T-helper 1 cell treated with Interleukin-12 subunit alpha and Interleukin-12 subunit beta and Interleukin-4 antibody, amounts not matched to agents 30 μg/mL and 1 μg/mL, for 36 hours (primary cell): Measurements from ENCODE around the gene RERE.
A peak's percentile ranks its signal among the peaks of the same experiment; 100 is the strongest.
"Not testable (repeated sequence)": the region's sequence is repeated elsewhere in the genome, so short reads cannot be mapped to it uniquely, and the experiment has no call there.

Source experiments
- H3K27ac Mint-ChIP-seq: one replicate; pipeline ENCODE4 v1.8.0; 2021; ENCODE audit warnings: mild to moderate bottlenecking, mixed read lengths
- H3K27me3 Mint-ChIP-seq: one replicate; pipeline ENCODE4 v1.8.0; 2021; ENCODE audit warnings: low read depth, mixed read lengths
- H3K36me3 Mint-ChIP-seq: one replicate; pipeline ENCODE4 v1.8.0; 2021; ENCODE audit warnings: low read depth, mixed read lengths
- H3K4me1 Mint-ChIP-seq: one replicate; pipeline ENCODE4 v1.8.0; 2021; ENCODE audit warnings: low read depth, mixed read lengths
- H3K4me3 Mint-ChIP-seq: one replicate; pipeline ENCODE4 v1.8.0; 2021; ENCODE audit warnings: mild to moderate bottlenecking, moderate library complexity, mixed read lengths
- H3K9me3 Mint-ChIP-seq: one replicate; pipeline ENCODE4 v1.8.0; 2021; ENCODE audit warnings: mixed read lengths

Gene RERE

DNA sequence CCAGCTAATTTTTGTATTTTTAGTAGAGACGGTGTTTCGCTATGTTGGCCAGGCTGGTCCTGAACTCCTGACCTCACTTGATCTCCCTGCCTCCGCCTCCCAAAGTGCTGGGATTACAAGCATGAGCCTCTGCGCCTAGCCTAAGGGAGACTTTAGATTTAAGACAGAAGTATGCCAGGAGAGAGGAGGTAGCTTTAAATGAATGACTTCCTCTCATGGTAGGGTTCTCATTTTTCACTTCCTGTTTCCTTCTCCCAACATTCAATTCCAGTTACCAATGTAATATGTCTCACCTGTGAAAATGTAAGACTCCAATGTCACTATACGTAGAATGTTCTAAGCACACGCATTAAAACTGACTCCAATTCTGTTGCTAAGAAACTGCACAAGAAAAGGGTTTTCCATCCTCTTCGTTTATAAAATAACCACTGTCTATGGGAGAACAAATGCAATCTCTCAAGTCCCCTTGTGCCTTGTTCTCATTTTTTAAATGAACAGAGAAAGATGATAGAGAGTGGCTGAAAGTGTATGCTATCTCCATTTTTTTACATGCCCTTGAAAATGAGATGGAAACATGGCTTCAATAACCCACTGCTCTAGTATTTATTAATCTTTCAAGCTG, 359.6 kb downstream of the RERE start:
- Mint-ChIP-seq H3K9me3 (no peaks in the 10 kb centered on the region), H3K4me3 (no peak overlapping the region), H3K4me1 (peaks cover 19% of the 10 kb centered on the region), H3K36me3 (peaks cover 10% of the 10 kb centered on the region), H3K27me3 (no peaks in the 10 kb centered on the region), H3K27ac (peak overlapping the region; percentile 5)

DNA sequence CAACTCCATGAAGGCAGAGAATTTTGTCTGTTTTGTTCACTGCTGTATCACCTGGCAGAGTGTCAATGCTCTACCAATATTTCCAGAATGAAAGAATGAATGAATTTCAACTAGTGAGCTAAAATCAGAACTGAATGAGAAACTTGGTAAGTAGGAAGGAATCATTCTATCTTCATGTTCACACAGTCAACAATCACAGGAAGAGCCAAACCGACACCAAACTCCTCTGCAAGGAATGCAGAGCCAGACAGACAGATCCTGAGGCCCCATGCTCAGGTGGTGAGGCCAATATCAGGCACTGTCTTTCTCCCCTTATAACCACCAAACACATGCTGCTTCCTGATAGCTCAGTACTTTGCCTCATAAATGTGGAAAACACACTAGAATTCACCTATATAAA, 360.4 kb downstream of the RERE start:
- no peaks in the 10 kb centered on the region for H3K9me3 Mint-ChIP-seq
- H3K4me1 Mint-ChIP-seq = peaks cover 17% of the 10 kb centered on the region
- H3K36me3 Mint-ChIP-seq = peaks cover 8% of the 10 kb centered on the region
- no peaks in the 10 kb centered on the region for H3K27me3 Mint-ChIP-seq
- H3K27ac Mint-ChIP-seq = no peak overlapping the region
- no peak overlapping the region for H3K4me3 Mint-ChIP-seq

- Mint-ChIP-seq H3K9me3 (no peaks in the 10 kb centered on the region), H3K27me3 (no peaks in the 10 kb centered on the region), H3K4me3 (no peak overlapping the region), H3K4me1 (peaks cover 17% of the 10 kb centered on the region), H3K36me3 (peaks cover 6% of the 10 kb centered on the region), H3K27ac (no peak overlapping the region)
Observed at GRCh38 chr1:8456308-8456912, 361.0 kb downstream of the RERE start.

DNA sequence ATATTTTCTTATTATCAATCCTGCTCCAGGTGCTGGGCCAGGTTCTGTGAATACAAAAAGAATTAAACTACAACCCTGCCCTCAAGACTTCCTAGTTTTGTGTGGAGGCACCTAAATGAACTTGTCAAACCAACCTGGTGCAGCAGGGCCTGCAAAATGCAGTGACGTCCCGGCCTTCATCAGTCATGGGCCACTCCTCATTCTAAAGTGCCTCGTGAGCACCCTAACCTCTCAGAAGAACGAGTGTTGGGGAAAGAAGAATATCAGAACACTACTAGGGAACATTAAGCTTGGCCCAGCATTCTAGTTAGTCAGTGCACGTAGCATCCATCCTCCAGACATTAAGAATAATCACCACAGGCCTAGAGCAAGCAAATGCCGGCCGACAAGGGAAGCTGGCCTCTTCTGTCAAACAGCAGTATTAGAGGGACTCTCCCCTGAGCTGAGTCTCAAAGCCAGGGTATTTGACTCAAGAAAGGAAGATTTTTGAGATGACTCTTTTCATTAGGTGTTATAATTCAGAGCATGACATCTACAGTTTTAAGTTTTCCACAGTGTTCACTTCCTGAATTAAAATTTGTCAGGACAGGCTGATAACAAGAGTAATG, 361.6 kb downstream of the RERE start:
- no peak overlapping the region for H3K4me3 Mint-ChIP-seq
- H3K9me3 Mint-ChIP-seq = no peaks in the 10 kb centered on the region
- no peaks in the 10 kb centered on the region for H3K27me3 Mint-ChIP-seq
- H3K36me3 Mint-ChIP-seq = peaks cover 5% of the 10 kb centered on the region
- peaks cover 17% of the 10 kb centered on the region for H3K4me1 Mint-ChIP-seq
- H3K27ac Mint-ChIP-seq = no peak overlapping the region

- Mint-ChIP-seq H3K27ac (no peak overlapping the region), H3K36me3 (peaks cover 11% of the 10 kb centered on the region), H3K4me3 (no peak overlapping the region), H3K27me3 (no peaks in the 10 kb centered on the region), H3K9me3 (no peaks in the 10 kb centered on the region), H3K4me1 (peaks cover 8% of the 10 kb centered on the region)
Observed at GRCh38 chr1:8450312-8450711, 367.1 kb downstream of the RERE start.

DNA sequence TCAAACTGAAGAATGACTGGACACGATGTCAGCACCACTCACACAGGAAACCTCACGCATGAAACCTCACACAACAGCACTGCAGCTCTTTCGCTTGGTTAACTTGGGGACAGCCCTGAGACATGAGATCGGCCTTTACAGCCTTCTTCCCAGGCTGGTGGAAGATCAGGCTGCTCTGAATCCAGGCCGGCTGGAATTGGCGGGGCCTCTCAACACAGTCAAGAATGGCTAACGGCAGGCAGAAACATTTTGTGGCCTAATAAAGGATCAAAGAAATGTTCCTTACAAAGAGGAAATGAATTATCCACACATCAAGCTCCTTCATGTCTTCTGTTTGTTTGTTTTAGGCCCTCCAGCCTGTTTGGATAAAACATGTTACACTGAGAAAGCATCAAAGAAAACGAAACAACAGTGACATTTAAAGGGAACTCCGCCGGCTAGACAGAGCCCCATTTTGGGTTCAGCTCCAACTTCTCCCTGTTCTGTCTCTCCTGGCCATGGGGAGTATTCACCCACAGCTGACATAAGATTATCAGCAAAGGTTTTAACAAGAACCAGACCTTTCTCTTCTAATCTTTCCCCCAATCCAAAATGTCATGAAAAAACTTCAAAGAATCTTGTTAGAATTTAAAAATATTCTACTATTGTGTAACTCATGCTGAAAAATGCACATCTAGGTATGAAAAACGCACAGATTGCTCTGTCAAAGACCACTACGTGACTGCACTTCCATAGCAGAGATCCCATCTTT, 368.4 kb downstream of the RERE start:
- H3K27me3 Mint-ChIP-seq = no peaks in the 10 kb centered on the region
- no peak overlapping the region for H3K27ac Mint-ChIP-seq
- no peaks in the 10 kb centered on the region for H3K9me3 Mint-ChIP-seq
- peaks cover 14% of the 10 kb centered on the region for H3K36me3 Mint-ChIP-seq
- peak overlapping the region; percentile 16 for H3K4me3 Mint-ChIP-seq
- H3K4me1 Mint-ChIP-seq = peaks cover 8% of the 10 kb centered on the region

DNA sequence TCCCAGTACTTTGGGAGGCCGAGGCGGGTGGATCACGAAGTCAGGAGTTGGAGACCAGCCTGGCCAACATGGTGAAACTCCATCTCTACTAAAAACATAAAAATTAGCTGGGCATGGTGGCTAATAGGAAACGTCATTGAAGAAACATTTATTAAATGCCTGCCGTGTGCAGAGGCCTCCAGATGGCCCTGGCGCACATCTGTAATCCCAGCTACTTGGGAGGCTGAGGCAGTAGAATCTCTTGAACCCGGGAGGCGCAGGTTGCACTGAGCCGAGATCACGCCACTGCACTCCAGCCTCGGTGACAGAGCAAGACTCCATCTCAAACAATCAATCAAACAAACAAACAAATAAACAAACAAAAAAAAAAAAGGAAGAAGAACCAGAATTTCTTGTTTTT, 368.9 kb downstream of the RERE start:
- H3K4me1 Mint-ChIP-seq, H3K9me3 Mint-ChIP-seq, H3K27ac Mint-ChIP-seq, H3K27me3 Mint-ChIP-seq: not testable (repeated sequence)
- Mint-ChIP-seq H3K4me3 (peak overlapping the region; percentile 16), H3K36me3 (peaks cover 11% of the 10 kb centered on the region)

DNA sequence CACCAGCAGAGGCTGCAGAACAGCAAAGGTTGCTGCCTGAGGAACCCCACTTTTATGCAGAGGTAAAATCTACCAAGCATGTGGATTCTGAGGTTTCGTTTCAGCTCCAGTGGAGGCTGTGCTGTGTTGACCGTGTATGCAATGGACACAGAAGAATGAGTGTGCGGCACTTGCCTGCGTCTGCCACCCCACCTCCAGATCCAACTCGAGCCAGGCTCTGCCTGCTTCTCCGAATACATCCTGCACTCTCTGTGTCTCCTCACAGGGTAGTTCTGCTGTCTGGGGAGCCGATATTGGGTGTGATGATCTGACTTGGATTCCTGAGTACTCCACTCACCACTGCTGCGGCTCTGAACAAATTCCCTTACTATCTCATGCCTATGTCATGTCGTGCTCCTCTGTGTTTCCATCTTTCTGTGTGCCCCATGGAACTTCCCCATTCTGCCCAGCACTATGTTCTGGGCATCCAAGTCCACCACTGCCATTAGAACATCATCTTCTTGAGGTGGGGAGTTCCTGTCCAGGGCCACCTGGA, 369.8 kb downstream of the RERE start:
- Mint-ChIP-seq H3K36me3 (peaks cover 14% of the 10 kb centered on the region), H3K27ac (no peak overlapping the region), H3K27me3 (no peaks in the 10 kb centered on the region), H3K9me3 (peaks cover 3% of the 10 kb centered on the region), H3K4me3 (no peak overlapping the region), H3K4me1 (peaks cover 8% of the 10 kb centered on the region)

GRCh38 chr1:8446119-8446518, 371.3 kb downstream of the RERE start:
- H3K4me1 Mint-ChIP-seq, H3K9me3 Mint-ChIP-seq, H3K27me3 Mint-ChIP-seq, H3K27ac Mint-ChIP-seq: not testable (repeated sequence)
- H3K36me3 Mint-ChIP-seq = peaks cover 18% of the 10 kb centered on the region
- peak overlapping the region; percentile 7 for H3K4me3 Mint-ChIP-seq

- Mint-ChIP-seq H3K36me3 (peaks cover 20% of the 10 kb centered on the region), H3K4me3 (no peak overlapping the region), H3K27ac (no peak overlapping the region), H3K4me1 (peaks cover 14% of the 10 kb centered on the region), H3K9me3 (peaks cover 6% of the 10 kb centered on the region), H3K27me3 (no peaks in the 10 kb centered on the region)
Observed at GRCh38 chr1:8443558-8444194, 373.8 kb downstream of the RERE start.

- H3K27ac Mint-ChIP-seq = no peak overlapping the region
- H3K4me1 Mint-ChIP-seq = peaks cover 12% of the 10 kb centered on the region
- H3K27me3 Mint-ChIP-seq = no peaks in the 10 kb centered on the region
- H3K4me3 Mint-ChIP-seq = no peak overlapping the region
- peaks cover 20% of the 10 kb centered on the region for H3K36me3 Mint-ChIP-seq
- H3K9me3 Mint-ChIP-seq = peaks cover 6% of the 10 kb centered on the region
Observed at GRCh38 chr1:8441426-8441825, 376.0 kb downstream of the RERE start.

DNA sequence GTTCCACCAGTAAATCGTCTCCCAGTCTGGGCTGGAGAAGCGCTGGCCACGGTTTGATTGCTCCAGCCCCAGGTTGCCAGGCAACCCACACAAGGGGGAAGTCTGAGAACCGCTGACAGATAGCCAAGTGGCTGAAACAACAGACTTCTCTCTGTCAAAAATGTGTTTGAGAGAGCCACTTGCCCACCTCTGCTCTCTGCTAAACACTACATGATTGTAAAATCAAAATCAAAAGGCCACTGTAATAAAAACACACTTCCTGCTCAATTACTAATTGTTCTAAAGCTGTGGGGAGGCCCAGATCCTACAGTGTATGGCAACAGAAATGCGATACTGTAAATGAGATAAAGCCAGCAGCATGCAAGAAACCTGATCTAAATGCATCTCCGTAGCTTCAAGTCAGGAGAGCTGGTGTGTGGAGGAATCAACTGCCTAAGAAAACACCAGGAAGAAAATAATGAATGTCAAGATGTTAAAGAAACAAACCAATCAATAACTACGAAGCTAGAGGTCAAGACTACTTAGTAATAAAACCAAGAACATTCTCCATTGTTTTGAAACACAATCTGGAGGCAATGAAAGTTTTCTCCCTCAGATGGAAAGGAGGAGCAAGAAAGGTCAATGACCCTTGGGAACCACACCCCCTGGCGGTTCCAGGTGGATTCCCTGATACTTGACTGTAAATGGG, 378.3 kb downstream of the RERE start:
- H3K4me3 Mint-ChIP-seq = no peak overlapping the region
- H3K36me3 Mint-ChIP-seq = peaks cover 19% of the 10 kb centered on the region
- H3K27me3 Mint-ChIP-seq = no peaks in the 10 kb centered on the region
- peaks cover 6% of the 10 kb centered on the region for H3K9me3 Mint-ChIP-seq
- peaks cover 8% of the 10 kb centered on the region for H3K4me1 Mint-ChIP-seq
- H3K27ac Mint-ChIP-seq = no peak overlapping the region

DNA sequence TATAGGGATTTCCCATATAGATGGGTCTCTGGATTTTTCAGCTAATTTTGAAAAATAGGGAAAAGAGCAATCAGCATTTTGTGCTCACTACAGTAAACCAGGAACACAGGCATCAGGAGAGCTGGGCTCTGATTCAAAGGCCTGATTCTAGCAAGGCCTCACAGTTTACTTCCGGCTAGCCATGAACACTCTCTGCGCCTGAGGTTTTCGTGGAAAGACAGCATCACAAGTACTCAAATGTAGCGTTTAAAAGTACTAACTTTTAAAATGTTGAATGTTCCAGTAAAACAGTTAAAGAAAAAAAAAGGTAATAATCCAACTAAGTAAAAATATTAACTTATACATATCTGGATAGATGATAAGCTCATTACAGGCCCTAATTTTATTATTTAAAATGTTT, 379.0 kb downstream of the RERE start:
- no peak overlapping the region for H3K27ac Mint-ChIP-seq
- no peak overlapping the region for H3K4me3 Mint-ChIP-seq
- peaks cover 8% of the 10 kb centered on the region for H3K4me1 Mint-ChIP-seq
- no peaks in the 10 kb centered on the region for H3K27me3 Mint-ChIP-seq
- H3K9me3 Mint-ChIP-seq = peaks cover 6% of the 10 kb centered on the region
- H3K36me3 Mint-ChIP-seq = peaks cover 18% of the 10 kb centered on the region

GRCh38 chr1:8437347-8437746, 380.1 kb downstream of the RERE start:
- peaks cover 10% of the 10 kb centered on the region for H3K4me1 Mint-ChIP-seq
- peaks cover under 1% of the 10 kb centered on the region for H3K9me3 Mint-ChIP-seq
- H3K36me3 Mint-ChIP-seq = peaks cover 12% of the 10 kb centered on the region
- no peak overlapping the region for H3K4me3 Mint-ChIP-seq
- no peaks in the 10 kb centered on the region for H3K27me3 Mint-ChIP-seq
- H3K27ac Mint-ChIP-seq = peak overlapping the region; percentile 36
